ENCODE data around the gene RAB40C.

Gene RAB40C

GRCh38 chr16:575354-576196, 14.3 kb upstream of the RAB40C start:
- no peak for DNase-seq

- no peak for DNase-seq
These were observed 13.6 kb upstream of the RAB40C start for GRCh38 chr16:576197-576822.

- DNase-seq: no peak
These were observed 13.1 kb upstream of the RAB40C start for GRCh38 chr16:576823-577201.

GRCh38 chr16:577796-578195, 12.1 kb upstream of the RAB40C start:
- DNase-seq: no peak

GRCh38 chr16:578232-578869, 11.5 kb upstream of the RAB40C start:
- no peak for DNase-seq

- DNase-seq: no peak
These were observed 10.9 kb upstream of the RAB40C start for GRCh38 chr16:578870-579405.

GRCh38 chr16:580141-580945, 9.5 kb upstream of the RAB40C start:
- no peak for DNase-seq

- DNase-seq: no peak
These were observed 8.8 kb upstream of the RAB40C start for GRCh38 chr16:580946-581498.

- no peak for DNase-seq
These were observed 7.7 kb upstream of the RAB40C start for GRCh38 chr16:582218-582613.

- DNase-seq: no peak
These were observed 7.1 kb upstream of the RAB40C start for GRCh38 chr16:582614-583331.

- DNase-seq: no peak
These were observed 6.4 kb upstream of the RAB40C start for GRCh38 chr16:583470-583814.

GRCh38 chr16:583815-584591, 5.9 kb upstream of the RAB40C start:
- DNase-seq: no peak

GRCh38 chr16:585351-585750, 4.5 kb upstream of the RAB40C start:
- DNase-seq: no peak

- no peak for DNase-seq
These were observed 3.7 kb upstream of the RAB40C start for GRCh38 chr16:586047-586644.

- no peak for DNase-seq
These were observed 2.9 kb upstream of the RAB40C start for GRCh38 chr16:586645-587590.

GRCh38 chr16:588639-588888, 1.3 kb upstream of the RAB40C start:
- no peak for DNase-seq

- DNase-seq: peak; percentile 71
These were observed 793 bp upstream of the RAB40C start for GRCh38 chr16:588889-589657.

GRCh38 chr16:590188-590814, 435 bp downstream of the RAB40C start:
- no peak for DNase-seq

GRCh38 chr16:590815-591200, 942 bp downstream of the RAB40C start:
- DNase-seq: no peak

All from NCI-H510A (cell line).